ENCODE data around the gene LCE7A. TPM values are rescaled to one million over a fixed set of nuclear protein-coding genes. Genes with fewer than 3 reads are reported as not detected.

The LCE7A gene
- total and polyA plus RNA-seq, 10 of the 15 experiments (the other 5 are each of a cell fraction or from before 2014, with no cell fraction given): not detected

DNA sequence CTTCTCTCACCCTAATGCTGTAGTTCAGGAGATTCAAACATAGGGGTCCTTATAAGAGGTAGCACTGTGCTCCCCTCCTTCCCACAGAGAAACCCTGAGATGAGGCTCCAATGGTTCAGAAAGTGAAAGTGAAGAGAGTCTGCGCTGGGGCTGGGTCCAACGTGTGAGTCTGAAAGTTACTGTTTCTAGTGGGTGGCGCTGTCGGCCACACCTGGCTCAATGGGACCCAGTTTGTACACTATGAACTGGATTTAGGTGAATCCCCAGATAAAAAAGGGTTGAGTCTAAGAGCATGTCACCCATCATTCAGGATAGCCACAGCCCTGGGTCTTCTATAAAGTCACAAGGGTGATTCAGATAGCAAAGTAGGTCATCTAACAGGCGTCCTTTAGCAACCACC lies 21.1 kb downstream of the LCE7A start (continued):
- TF ChIP-seq CREM (IDR thresholded peaks at IDR 0.05; ENCODE audit: low read depth) (0 out of 2 replicates have a peak, but pooled peaks have one; percentile 12), ZNF592 (IDR thresholded peaks at IDR 0.05) (no peak), SUZ12 (IDR thresholded peaks at IDR 0.05; ENCODE audit: unreplicated experiment) (no peak), SMAD1 (IDR thresholded peaks at IDR 0.05; ENCODE audit: low read depth, partially characterized antibody) (no peak), PAX5 (IDR thresholded peaks at IDR 0.05; ENCODE audit: borderline replicate concordance, low read depth, low read length) (no peak), RUNX3 (IDR thresholded peaks at IDR 0.05; ENCODE audit: low read length) (peak; percentile 35; the same call in 1 of the 2 replicates), ZBED1 (IDR thresholded peaks at IDR 0.05; ENCODE audit: borderline replicate concordance) (no peak), TCF3 (IDR thresholded peaks at IDR 0.05; ENCODE audit: borderline replicate concordance, insufficient read depth, low read depth, low read length) (peak; percentile 59; the same call in 1 of the 2 replicates), NFYB (IDR thresholded peaks at IDR 0.05; ENCODE audit: insufficient read depth, low read depth, low read length) (no peak), IRF3 (IDR thresholded peaks at IDR 0.05) (no peak), ESRRA (IDR thresholded peaks at IDR 0.05; ENCODE audit: low read length) (no peak), MYC (IDR thresholded peaks at IDR 0.05; ENCODE audit: insufficient read depth, insufficient read length, insufficient replicate concordance, low read length, severe bottlenecking) (no peak), CEBPB (IDR thresholded peaks at IDR 0.05; ENCODE audit: borderline replicate concordance in 1 of 2, low read depth in 2 of 2, low read length in 2 of 2) (no peak), CREB1 (IDR thresholded peaks at IDR 0.05; ENCODE audit: low read depth) (peak; percentile 58; the same call in 1 of the 2 replicates), RBBP5 (conservative IDR thresholded peaks at IDR 0.05) (no peak), NFYA (IDR thresholded peaks at IDR 0.05; ENCODE audit: borderline replicate concordance, low read depth, low read length) (no peak), CBX3 (IDR thresholded peaks at IDR 0.05; ENCODE audit: borderline replicate concordance, low read depth) (no peak), IKZF1 (conservative IDR thresholded peaks at IDR 0.05) (no peak), HDAC6 (IDR thresholded peaks at IDR 0.05; ENCODE audit: unreplicated experiment) (no peak)
- TF ChIP-seq, protein P1, sequence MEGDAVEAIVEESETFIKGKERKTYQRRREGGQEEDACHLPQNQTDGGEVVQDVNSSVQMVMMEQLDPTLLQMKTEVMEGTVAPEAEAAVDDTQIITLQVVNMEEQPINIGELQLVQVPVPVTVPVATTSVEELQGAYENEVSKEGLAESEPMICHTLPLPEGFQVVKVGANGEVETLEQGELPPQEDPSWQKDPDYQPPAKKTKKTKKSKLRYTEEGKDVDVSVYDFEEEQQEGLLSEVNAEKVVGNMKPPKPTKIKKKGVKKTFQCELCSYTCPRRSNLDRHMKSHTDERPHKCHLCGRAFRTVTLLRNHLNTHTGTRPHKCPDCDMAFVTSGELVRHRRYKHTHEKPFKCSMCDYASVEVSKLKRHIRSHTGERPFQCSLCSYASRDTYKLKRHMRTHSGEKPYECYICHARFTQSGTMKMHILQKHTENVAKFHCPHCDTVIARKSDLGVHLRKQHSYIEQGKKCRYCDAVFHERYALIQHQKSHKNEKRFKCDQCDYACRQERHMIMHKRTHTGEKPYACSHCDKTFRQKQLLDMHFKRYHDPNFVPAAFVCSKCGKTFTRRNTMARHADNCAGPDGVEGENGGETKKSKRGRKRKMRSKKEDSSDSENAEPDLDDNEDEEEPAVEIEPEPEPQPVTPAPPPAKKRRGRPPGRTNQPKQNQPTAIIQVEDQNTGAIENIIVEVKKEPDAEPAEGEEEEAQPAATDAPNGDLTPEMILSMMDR (IDR thresholded peaks at IDR 0.05 in 2 of 3, conservative IDR thresholded peaks at IDR 0.05 in 1 of 3; ENCODE audit: control insufficient read depth in 2 of 3, extremely low read depth in 1 of 3, insufficient read depth in 1 of 3, low read depth in 3 of 3, low read length in 3 of 3): peak; percentile 16 to 36 (median 17); a peak in 2 of 6 replicates
- TF ChIP-seq, protein P2, sequence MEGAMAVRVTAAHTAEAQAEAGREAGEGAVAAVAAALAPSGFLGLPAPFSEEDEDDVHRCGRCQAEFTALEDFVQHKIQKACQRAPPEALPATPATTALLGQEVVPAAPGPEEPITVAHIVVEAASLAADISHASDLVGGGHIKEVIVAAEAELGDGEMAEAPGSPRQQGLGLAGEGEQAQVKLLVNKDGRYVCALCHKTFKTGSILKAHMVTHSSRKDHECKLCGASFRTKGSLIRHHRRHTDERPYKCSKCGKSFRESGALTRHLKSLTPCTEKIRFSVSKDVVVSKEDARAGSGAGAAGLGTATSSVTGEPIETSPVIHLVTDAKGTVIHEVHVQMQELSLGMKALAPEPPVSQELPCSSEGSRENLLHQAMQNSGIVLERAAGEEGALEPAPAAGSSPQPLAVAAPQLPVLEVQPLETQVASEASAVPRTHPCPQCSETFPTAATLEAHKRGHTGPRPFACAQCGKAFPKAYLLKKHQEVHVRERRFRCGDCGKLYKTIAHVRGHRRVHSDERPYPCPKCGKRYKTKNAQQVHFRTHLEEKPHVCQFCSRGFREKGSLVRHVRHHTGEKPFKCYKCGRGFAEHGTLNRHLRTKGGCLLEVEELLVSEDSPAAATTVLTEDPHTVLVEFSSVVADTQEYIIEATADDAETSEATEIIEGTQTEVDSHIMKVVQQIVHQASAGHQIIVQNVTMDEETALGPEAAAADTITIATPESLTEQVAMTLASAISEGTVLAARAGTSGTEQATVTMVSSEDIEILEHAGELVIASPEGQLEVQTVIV (IDR thresholded peaks at IDR 0.05; ENCODE audit: borderline replicate concordance, partially characterized antibody): no peak
